Renal pelvis (tissue), 4 donors: Measurements from ENCODE around the gene PPP2R5D. TPM values are rescaled to one million over a fixed set of nuclear protein-coding genes. Genes with fewer than 3 reads are reported as not detected.
"Not testable (repeated sequence)": the region's sequence is repeated elsewhere in the genome, so short reads cannot be mapped to it uniquely, and the experiment has no call there.

ENCODE experiments used
- DNase-seq: peaks from one replicate; pipeline ENCODE4 v3.0.0-alpha.2; 2013
- polyA plus RNA-seq, 3 donors: library from polyadenylated mRNA; unstranded; fragments of 120-200 nt; gene quantifications; one replicate each; pipeline ENCODE4 v1.2.1, GENCODE V29; 2013; ENCODE audit not compliant: insufficient read length in 3 of 3

PPP2R5D gene
- polyA plus RNA-seq, 3 donors = 60.6 to 63.9 (median 62.5) TPM

- peak; percentile 76 for DNase-seq
Measured at GRCh38 chr6:43021270-43022047, 37.1 kb downstream of the PPP2R5D start, which contains the start of gene RRP36. RRP36 (plus strand) TSS chr6:43021623; CDS start chr6:43021655, 32 bp downstream.

DNA sequence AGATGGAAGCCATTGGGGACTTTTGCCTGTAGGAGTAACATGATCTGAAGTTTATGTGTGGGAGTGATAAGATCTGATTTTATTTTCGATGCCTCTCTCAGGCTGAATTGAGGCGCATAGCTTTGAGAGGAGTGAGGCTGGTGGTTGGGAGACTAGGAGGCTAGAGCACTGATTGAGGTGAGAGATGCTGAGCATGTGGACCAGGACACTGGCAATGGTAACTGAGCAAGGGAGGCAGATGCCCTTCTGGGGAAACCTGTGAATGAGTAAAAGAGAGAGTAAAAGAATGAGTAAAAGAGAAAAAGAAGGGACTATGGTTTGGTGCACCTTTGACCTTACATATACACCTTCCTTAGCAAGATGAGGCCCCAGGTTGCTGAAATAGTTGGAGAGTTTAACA lies 40.1 kb downstream of the PPP2R5D start:
- no peak for DNase-seq

- no peak for DNase-seq
Measured at GRCh38 chr6:43026365-43026764, 42.0 kb downstream of the PPP2R5D start.

DNA sequence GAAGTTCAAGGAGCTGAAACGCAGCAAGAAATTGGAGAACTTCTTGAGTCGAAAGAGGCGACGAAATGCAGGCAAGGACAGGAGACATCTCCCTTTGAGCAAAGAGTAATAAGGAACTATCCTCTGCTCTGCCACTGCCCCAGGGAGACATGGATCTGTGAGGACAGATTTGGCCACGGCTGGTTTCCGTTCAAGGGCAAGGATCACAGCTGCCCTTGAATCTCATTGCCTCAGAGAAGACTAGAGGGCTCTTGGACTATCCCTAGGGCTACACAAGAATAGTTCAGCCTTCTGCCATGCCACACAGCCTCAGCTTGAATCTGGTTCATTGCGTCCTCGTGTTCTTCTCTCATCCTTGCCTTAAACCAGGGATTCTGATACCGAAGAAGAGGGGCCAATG lies 44.8 kb downstream of the PPP2R5D start:
- no peak for DNase-seq

DNA sequence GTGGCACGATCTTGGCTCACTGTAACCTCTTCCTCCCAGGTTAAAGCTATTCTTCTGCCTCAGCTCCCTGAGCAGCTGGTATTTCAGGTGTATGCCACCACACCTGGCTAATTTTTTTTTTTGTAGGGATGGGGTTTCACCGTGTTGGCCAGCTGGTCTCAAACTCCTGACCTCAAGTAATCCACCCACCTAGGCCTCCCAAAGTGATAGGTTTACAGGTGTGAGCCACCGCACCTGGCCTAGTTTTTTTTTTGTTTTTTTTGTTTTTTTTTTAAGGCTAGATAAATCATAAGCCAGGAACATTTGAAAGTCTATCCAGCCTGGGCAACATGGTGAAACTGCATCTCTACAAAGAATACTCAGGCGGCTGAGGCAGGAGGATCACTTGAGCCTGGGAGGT lies 48.0 kb downstream of the PPP2R5D start:
- no peak for DNase-seq

DNA sequence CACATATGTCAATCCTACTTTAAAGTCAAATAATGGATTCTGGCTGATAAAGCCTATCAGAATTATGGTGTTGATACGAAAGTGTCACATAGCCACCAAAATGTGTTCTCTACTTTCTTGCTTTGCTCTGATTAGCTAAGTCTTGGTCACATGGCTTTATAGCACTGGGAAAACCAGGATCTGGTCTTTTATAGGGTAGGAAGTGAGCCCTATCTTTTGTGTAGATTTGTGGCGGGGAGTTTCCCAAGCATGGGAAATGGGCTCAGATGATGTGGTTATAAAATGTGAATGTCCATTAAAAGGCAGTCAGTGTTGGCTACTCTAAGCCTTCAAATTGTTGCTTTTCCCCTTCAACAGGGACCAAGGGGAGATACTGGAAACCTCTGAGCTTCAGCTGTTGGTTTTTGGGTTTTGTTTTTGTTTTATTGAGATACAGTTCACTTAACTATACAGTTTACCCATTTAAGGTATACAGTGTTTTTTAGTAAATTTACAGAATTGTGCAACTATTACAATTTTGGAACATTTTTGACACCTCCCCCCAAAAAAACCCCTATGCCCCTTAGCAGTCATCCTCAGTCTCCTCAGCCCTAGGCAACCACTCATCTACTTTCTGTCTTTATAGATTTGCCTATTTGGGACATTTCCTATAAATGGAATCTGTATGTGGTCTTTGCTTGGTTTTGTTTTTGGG lies 49.3 kb downstream of the PPP2R5D start:
- no peak for DNase-seq

DNA sequence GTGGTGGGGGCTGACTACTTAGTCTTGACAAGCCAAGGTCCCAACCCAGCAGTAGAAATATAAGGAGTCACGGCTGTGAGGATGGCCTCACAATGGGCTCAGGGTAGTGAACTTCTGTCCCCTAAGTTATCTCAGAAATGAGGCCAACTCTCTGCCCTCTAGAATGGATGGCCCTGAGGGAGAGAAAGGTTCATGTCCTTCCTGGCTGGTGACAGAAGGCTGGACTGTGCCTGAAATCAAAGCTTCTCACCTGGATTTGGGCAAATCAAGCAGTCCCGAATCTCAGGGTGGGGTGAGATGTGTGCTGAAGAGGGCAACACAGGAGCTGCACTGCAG lies 49.8 kb downstream of the PPP2R5D start:
- DNase-seq = no peak

GRCh38 chr6:43035495-43036194 lies 51.3 kb downstream of the PPP2R5D start:
- DNase-seq = no peak

DNA sequence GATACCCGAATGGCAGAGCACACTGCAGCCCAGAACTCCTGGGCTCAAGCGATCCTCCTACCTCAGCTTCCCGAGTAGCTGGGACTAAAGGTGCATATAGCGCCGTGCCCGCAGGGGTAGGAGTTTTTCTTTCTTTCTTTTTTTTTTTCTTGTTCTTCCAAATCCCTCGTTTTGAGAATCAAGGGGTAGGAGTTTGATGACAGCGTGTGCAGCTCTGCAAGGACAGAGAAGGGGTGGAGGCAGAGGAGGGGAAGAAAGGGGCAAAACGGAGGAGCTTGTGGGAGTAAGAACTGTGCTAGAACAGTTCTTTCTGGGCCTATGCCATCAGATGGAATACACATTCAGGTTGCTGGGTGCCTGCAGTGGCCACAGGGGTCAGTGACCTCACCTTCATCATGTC lies 52.3 kb downstream of the PPP2R5D start:
- DNase-seq = no peak

GRCh38 chr6:43037197-43037596 lies 52.8 kb downstream of the PPP2R5D start:
- no peak for DNase-seq

GRCh38 chr6:43037706-43038105 lies 53.3 kb downstream of the PPP2R5D start:
- no peak for DNase-seq

DNA sequence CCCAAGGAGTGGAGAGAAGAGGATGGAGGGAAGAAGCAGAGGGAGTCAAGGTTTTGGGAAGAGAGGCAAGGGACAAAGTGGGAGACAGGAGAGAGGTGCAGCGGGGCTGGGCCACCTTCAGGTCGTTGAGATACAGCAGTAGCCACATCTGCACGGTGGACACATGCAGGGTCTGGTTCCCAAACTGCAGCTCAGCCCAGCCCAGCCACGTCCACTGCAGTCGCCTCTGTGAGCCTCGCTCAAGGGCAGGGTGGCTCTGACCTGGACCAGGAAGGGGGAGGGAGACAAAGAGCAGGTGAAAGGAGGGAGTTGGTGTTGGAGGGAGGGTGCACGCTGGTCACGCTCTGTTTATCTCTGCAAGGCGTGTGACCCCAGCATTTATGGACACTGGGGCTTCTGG lies 54.4 kb downstream of the PPP2R5D start:
- DNase-seq = no peak

GRCh38 chr6:43040542-43041257 lies 56.3 kb downstream of the PPP2R5D start:
- DNase-seq = no peak

- DNase-seq = not testable (repeated sequence)
Measured at GRCh38 chr6:43041475-43041874, 57.1 kb downstream of the PPP2R5D start.

- DNase-seq = no peak
Measured at GRCh38 chr6:43043310-43043709, 58.9 kb downstream of the PPP2R5D start.

DNA sequence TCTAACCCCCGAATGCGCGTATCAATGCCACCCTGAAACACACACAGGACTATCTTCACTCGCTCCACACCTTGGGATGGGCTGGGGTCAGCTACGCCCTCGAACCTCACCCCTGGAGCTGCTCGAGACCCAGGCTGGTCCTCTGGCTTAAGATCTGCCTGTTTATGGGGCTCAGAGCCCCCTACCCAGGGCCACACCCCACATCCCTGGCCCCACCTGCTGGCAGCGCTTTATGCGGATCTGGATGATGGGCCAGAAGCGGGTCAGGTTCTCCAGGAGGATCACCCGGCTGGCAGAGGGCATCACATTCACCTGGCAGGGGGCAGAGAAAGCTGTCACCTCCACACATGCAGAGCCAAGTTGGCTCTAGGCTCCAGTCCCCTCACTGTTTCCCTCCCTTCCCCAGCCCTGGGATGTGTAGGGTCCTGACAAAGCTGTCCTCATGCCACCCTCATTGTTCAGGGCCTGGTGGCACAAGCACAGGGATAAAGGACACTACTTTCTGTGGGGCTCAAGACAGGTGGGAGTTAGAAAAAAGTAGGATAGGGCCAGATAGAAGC lies 61.1 kb downstream of the PPP2R5D start:
- no peak for DNase-seq

GRCh38 chr6:43047998-43048397 lies 63.6 kb downstream of the PPP2R5D start:
- DNase-seq = no peak

- DNase-seq = no peak
Measured at GRCh38 chr6:43050981-43051380, 66.6 kb downstream of the PPP2R5D start.

- DNase-seq = no peak
Measured at GRCh38 chr6:43052225-43052841, 68.0 kb downstream of the PPP2R5D start.

GRCh38 chr6:43052842-43053544 lies 68.6 kb downstream of the PPP2R5D start:
- no peak for DNase-seq
